T-cell (primary cell): ENCODE data around the gene UBE2C. TPM values are rescaled to one million over a fixed set of nuclear protein-coding genes. Genes with fewer than 3 reads are reported as not detected.

ENCODE experiments used
- ATAC-seq, 4 experiments: fragments of 200-7000 bp in 3 of 4; fragments of 150-1000 bp in 1 of 4; cut with Tn5 transposase; replicated peaks in 1 of 4; 1 replicate in 3 of 4; 2 replicates in 1 of 4; pipeline ENCODE4 v1.10.0; 2021; ENCODE audit warnings: moderate library complexity in 3 of 4, mild to moderate bottlenecking in 2 of 4, moderate number of reproducible peaks in 1 of 4
- CTCF ChIA-PET, 2 donors: fragments of 300-600 bp; sonication (Branson Sonifier 250); formaldehyde crosslinking; loops; one replicate each; lab custom pipeline; 2022; ENCODE audit warnings: antibody characterized with exemption in 2 of 2; lab: Charles Lee
- POLR2A ChIA-PET, 2 donors: fragments of 300-600 bp; sonication (Branson Sonifier 250); formaldehyde crosslinking; loops; one replicate each; lab custom pipeline; 2022; ENCODE audit warnings: antibody characterized with exemption in 2 of 2; lab: Charles Lee
- DNase-seq, 35 experiments: peaks; one replicate each; pipeline versions ENCODE4 v3.0.0 to v3.0.0-alpha.2; 2013 to 2023
- H3K27ac ChIP-seq: one replicate; pipeline ENCODE4 v1.5.1; 2013; ENCODE audit warnings: low read length
- H3K27me3 ChIP-seq, 2 experiments: replicated peaks in 1 of 2; 1 replicate in 1 of 2; 2 replicates in 1 of 2; pipeline versions ENCODE4 v1.6.1 to v1.7.0; 2013; ENCODE audit warnings: low read length in 1 of 2, mixed read lengths in 1 of 2; ENCODE audit not compliant: control insufficient read depth in 2 of 2, insufficient read depth in 2 of 2; ENCODE audit errors: extremely low read depth in 1 of 2
- H3K36me3 ChIP-seq, 2 donors: 1 replicate in 1 of 2; 2 replicates in 1 of 2; pipeline versions ENCODE4 v1.6.1 to v1.7.0; 2013; ENCODE audit warnings: low read length in 1 of 2; ENCODE audit not compliant: control insufficient read depth in 2 of 2, insufficient read depth in 1 of 2; ENCODE audit errors: extremely low read depth in 1 of 2
- H3K4me1 ChIP-seq, 2 experiments: 1 replicate in 1 of 2; 2 replicates in 1 of 2; pipeline versions ENCODE4 v1.6.1 to v1.7.0; 2013; ENCODE audit warnings: low read length in 2 of 2, mixed read lengths in 1 of 2; ENCODE audit not compliant: insufficient read depth in 2 of 2, control insufficient read depth in 1 of 2; ENCODE audit errors: extremely low read depth in 1 of 2
- H3K4me3 ChIP-seq, 2 donors: 1 replicate in 1 of 2; 2 replicates in 1 of 2; pipeline versions ENCODE4 v1.5.1 to v1.7.0; 2013; ENCODE audit warnings: mild to moderate bottlenecking in 2 of 2, low read length in 1 of 2, moderate library complexity in 1 of 2; ENCODE audit not compliant: control insufficient read depth in 1 of 2; ENCODE audit errors: extremely low read depth in 1 of 2
- H3K9me3 ChIP-seq: 2 replicates; pipeline ENCODE4 v1.7.0; 2013
- H3K27ac Mint-ChIP-seq, 2 donors: one replicate each; pipeline ENCODE4 v1.8.0; 2020 to 2021; ENCODE audit warnings: mild to moderate bottlenecking in 2 of 2, mixed read lengths in 2 of 2
- H3K27me3 Mint-ChIP-seq, 2 donors: one replicate each; pipeline ENCODE4 v1.8.0; 2021 to 2022; ENCODE audit warnings: mixed read lengths in 2 of 2
- H3K36me3 Mint-ChIP-seq: one replicate; pipeline ENCODE4 v1.8.0; 2021; ENCODE audit warnings: mixed read lengths
- H3K4me1 Mint-ChIP-seq, 3 donors: one replicate each; pipeline ENCODE4 v1.8.0; 2020 to 2022; ENCODE audit warnings: mixed read lengths in 3 of 3, mild to moderate bottlenecking in 1 of 3
- H3K4me3 Mint-ChIP-seq, 3 donors: one replicate each; pipeline ENCODE4 v1.8.0; 2020 to 2022; ENCODE audit warnings: mild to moderate bottlenecking in 3 of 3, mixed read lengths in 3 of 3, moderate library complexity in 3 of 3
- H3K9me3 Mint-ChIP-seq, 3 donors: one replicate each; pipeline ENCODE4 v1.8.0; 2020 to 2022; ENCODE audit warnings: mixed read lengths in 3 of 3
- WGBS: methylation state at CpG from one replicate; pipeline ENCODE4 v1.1.5; 2013; ENCODE audit warnings: missing lambda C conversion rate; ENCODE audit not compliant: insufficient coverage; 5-methylcytosine and 5-hydroxymethylcytosine counted together
- total RNA-seq, 35 experiments: library from RNA in 6 of 35; stranded (reverse) in 6 of 35; fragments of 120-200 nt in 1 of 35; gene quantifications; one replicate each; pipeline versions ENCODE4 v1.2.1 to v1.2.4 and lab custom pipeline; 2013 to 2026

Gene UBE2C
- total RNA-seq, 5 donors from 2014 or later (not counting 1 experiment from before 2014, with no cell fraction given), result 0.44 to 2.4 (median 1.2) TPM

DNA sequence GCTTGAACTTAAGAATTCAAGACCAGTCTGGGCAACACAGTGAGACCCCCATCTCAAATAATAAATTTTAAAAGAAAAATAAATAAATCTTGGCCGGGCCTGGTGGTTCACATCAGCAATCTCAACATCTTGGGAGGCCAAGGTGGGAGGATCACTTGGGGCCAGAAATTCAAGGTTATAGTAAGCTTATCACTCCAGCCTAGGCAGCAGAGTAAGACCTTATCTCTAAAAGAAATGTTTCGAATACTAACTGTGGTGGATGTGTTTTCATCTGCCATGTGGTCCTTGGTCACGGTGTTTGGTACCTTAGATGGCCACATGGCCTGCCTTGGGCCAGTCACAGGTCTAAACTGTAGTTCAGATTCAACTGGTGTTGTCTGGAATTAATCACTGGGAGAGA lies 5.8 kb downstream of the UBE2C start:
- DNase-seq, result no peak
- no peaks in the 10 kb centered on the region for H3K36me3 ChIP-seq
- Mint-ChIP-seq H3K4me1 (peaks cover 1 to 10% (median 4%) of the 10 kb centered on the region in 3 donors), H3K4me3 (no peak overlapping the region), H3K27me3 (peaks cover 12 to 19% of the 10 kb centered on the region in 2 donors), H3K9me3 (no peaks in the 10 kb centered on the region), H3K36me3 (no peaks in the 10 kb centered on the region), H3K27ac (no peak overlapping the region)
- no peak overlapping the region for H3K27ac ChIP-seq
- H3K4me3 ChIP-seq, result no peak overlapping the region
- H3K9me3 ChIP-seq, result no peaks in the 10 kb centered on the region
- H3K27me3 ChIP-seq, result peaks cover 0 to 10% of the 10 kb centered on the region in 2 experiments
- POLR2A ChIA-PET, result no interaction called here
- WGBS, result 100% methylated on average over 2 of the region's 3 CpGs
- CTCF ChIA-PET, result no interaction called here
- no peak for ATAC-seq
- H3K4me1 ChIP-seq, result peaks cover 0 to 8% of the 10 kb centered on the region in 2 experiments

DNA sequence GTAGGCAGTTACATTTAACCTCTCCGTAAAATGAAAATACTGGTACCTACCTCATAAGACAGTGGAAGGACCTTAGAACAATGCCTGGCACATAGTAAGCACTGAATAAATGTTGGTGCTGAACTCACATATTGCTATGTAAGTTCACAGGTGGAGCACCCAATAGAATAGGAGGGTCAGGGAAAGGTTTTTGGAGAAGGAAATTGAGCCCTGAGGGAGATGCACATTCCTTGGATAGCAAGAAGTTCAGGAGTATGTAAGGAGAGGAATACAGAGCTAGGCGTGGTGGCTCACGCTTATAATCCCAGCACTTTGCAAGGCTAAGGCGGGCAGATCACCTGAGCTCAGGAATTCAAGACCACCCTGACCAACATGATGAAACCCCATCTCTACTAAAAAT lies 7.0 kb downstream of the UBE2C start:
- DNase-seq, result no peak
- Histone ChIP-seq H3K9me3 (no peaks in the 10 kb centered on the region), H3K27ac (no peak overlapping the region), H3K4me3 (no peak overlapping the region), H3K36me3 (no peaks in the 10 kb centered on the region), H3K4me1 (peaks cover 0 to 20% of the 10 kb centered on the region in 2 experiments), H3K27me3 (peaks cover 0 to 22% of the 10 kb centered on the region in 2 experiments)
- Mint-ChIP-seq H3K27me3 (peaks cover 23 to 27% of the 10 kb centered on the region in 2 donors), H3K36me3 (no peaks in the 10 kb centered on the region), H3K4me1 (peaks cover 9 to 15% (median 10%) of the 10 kb centered on the region in 3 donors), H3K4me3 (no peak overlapping the region), H3K27ac (no peak overlapping the region), H3K9me3 (no peaks in the 10 kb centered on the region)
- ChIA-PET CTCF (interaction anchor here in 1 of 2 donors (1.5 kb wide), 1 partner anchor 20 kb away, joined by 3 read pairs; no protein-coding TSS in a partner anchor), POLR2A (interaction anchor here (0.6 to 0.7 kb wide), 2 partner anchors 131 to 409 kb away, joined by 3 to 5 read pairs; no protein-coding TSS in a partner anchor)
- ATAC-seq, result no peak
- WGBS, result no CpG with 5 or more reads among the region's 4 CpGs

DNA sequence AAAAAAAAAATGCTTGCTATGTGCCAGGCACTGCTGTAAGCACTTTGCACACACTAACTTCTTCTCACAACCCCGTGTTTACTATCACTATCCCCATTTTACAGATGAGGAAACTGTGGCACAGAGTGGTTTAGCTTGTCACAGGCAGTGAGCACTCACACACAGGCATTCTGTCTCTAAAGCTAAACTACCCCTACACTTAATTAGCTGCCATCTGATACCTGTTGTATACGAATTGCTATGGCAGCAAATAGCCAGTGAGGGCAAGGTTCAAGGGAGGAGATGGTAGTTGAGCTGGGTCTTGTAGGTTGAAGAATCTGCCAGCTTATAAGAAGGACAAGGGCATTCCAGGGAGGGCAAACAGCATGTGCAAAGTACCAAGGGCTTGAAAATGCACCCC lies 9.5 kb downstream of the UBE2C start:
- Histone ChIP-seq H3K27me3 (peaks cover 0 to 30% of the 10 kb centered on the region in 2 experiments), H3K9me3 (no peaks in the 10 kb centered on the region), H3K4me1 (peaks cover 0 to 21% of the 10 kb centered on the region in 2 experiments), H3K4me3 (no peak overlapping the region), H3K36me3 (no peaks in the 10 kb centered on the region), H3K27ac (no peak overlapping the region)
- CTCF ChIA-PET, result interaction anchor here in 1 of 2 donors (0.5 kb wide), 1 partner anchor 36 kb away, joined by 4 read pairs; no protein-coding TSS in a partner anchor
- Mint-ChIP-seq H3K27me3 (peaks cover 26 to 27% of the 10 kb centered on the region in 2 donors), H3K27ac (no peak overlapping the region), H3K4me1 (peaks cover 13 to 18% (median 15%) of the 10 kb centered on the region in 3 donors), H3K4me3 (no peak overlapping the region), H3K36me3 (no peaks in the 10 kb centered on the region), H3K9me3 (no peaks in the 10 kb centered on the region)
- DNase-seq, result no peak
- POLR2A ChIA-PET, result interaction anchor here in 1 of 2 donors (0.7 kb wide), 1 partner anchor 356 kb away, joined by 4 read pairs; no protein-coding TSS in a partner anchor
- 50% methylated on average over 1 of the region's 2 CpGs for WGBS
- ATAC-seq, result no peak

DNA sequence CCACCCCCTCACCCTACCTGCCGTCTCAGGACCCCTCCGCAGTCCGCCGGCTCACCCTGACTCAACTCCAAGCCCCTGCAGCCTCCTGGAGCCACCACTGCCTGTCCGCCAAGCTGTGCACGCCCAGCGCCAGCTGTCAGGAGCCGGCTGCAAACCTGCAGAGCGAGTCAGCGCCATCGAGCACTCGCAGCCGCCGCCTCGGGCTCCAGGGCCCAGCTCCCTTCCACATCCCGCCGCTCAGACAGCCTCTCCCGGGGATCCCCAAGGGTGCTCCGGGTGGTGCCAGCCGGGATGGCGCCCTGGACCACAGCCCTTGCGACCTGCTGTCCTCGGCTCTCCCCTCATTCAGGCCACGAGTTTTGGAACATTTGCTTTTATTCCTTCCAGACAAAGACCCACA lies 10.4 kb downstream of the UBE2C start:
- Mint-ChIP-seq H3K4me3 (peak overlapping the region in 1 of 3 donors; percentile 81), H3K36me3 (no peaks in the 10 kb centered on the region), H3K27ac (no peak overlapping the region), H3K9me3 (no peaks in the 10 kb centered on the region), H3K27me3 (peaks cover 26 to 27% of the 10 kb centered on the region in 2 donors), H3K4me1 (peaks cover 13 to 18% (median 15%) of the 10 kb centered on the region in 3 donors)
- H3K27me3 ChIP-seq, result peaks cover 0 to 36% of the 10 kb centered on the region in 2 experiments
- WGBS, result 29% methylated on average over 24 of the region's 24 CpGs
- peaks cover 0 to 21% of the 10 kb centered on the region in 2 experiments for H3K4me1 ChIP-seq
- ChIA-PET POLR2A (interaction anchor here in 1 of 2 donors (0.5 kb wide), 1 partner anchor 58 kb away, joined by 3 read pairs; the partner anchor contains the start of gene ZSWIM1), CTCF (interaction anchor here in 1 of 2 donors (0.6 kb wide), 1 partner anchor 948 kb away, joined by 3 read pairs; no protein-coding TSS in a partner anchor)
- H3K9me3 ChIP-seq, result no peaks in the 10 kb centered on the region
- no peaks in the 10 kb centered on the region for H3K36me3 ChIP-seq
- ATAC-seq (peak in 2 of 4 experiments; percentile 9 to 54), DNase-seq (peak in 4 of 35 experiments; percentile 1 to 15 (median 12))
- no peak overlapping the region for H3K27ac ChIP-seq
- no peak overlapping the region for H3K4me3 ChIP-seq

DNA sequence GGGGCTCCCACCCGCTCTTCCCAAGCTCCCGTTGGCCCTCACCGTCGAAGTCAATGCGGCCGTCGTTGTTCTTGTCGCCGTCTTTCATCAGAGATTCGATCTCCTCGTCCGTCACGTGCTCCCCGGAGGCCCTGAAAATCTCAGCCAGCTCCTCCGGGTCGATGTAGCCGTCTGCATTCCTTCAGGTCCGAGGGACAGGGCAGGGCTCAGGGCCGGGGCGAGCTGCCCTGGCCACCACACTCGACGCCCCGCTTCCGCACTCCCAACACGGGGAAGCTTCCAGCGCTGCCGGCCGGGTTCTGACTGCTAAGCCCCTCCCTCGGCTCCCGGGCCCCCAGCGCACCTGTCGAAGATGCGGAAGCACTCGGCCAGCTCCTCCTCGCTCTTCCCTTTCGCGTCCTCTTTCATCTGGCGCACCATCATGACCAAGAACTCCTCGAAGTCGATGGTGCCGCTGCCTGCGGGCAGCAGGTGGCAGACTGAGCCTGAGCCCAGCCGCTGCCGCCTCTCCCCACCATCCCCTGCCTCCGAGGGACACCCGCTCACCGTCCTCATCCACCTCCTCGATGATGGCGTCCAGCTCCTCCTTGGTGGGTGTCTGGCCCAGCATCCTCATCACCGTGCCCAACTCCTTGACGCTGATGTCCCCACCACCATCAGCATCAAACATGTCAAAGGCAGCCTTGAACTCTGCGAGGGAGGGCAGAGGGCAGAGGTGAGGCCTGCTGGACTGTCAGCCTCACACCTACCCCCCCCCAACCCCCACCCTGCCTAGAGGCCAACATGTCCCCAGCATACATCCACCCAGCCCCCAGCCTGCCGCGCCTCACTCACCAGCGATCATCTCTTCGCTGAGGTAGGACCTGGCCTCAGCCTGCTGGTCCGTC lies 11.7 kb downstream of the UBE2C start:
- Histone ChIP-seq H3K4me1 (peaks cover 0 to 21% of the 10 kb centered on the region in 2 experiments), H3K36me3 (no peaks in the 10 kb centered on the region), H3K4me3 (peak overlapping the region; percentile 43 to 66), H3K27me3 (peaks cover 0 to 42% of the 10 kb centered on the region in 2 experiments), H3K9me3 (no peaks in the 10 kb centered on the region), H3K27ac (no peak overlapping the region)
- peaks cover 13 to 18% (median 15%) of the 10 kb centered on the region in 3 donors for H3K4me1 Mint-ChIP-seq
- peak; percentile 71 to 81 (median 80) for ATAC-seq
- CTCF ChIA-PET, result interaction anchor here (0.7 to 0.8 kb wide), 2 partner anchors 145 to 199 kb away, joined by 3 read pairs; no protein-coding TSS in a partner anchor
- WGBS, result 22% methylated on average over 53 of the region's 57 CpGs
- peak overlapping the region; percentile 68 to 81 (median 76) for H3K4me3 Mint-ChIP-seq
- H3K9me3 Mint-ChIP-seq, result no peaks in the 10 kb centered on the region
- POLR2A ChIA-PET, result interaction anchor here (0.5 kb wide), 2 partner anchors 151 to 460 kb away, joined by 3 to 4 read pairs; no protein-coding TSS in a partner anchor
- H3K36me3 Mint-ChIP-seq, result no peaks in the 10 kb centered on the region
- DNase-seq, result peak in 33 of 35 experiments; percentile 8 to 63 (median 31)
- peaks cover 23 to 26% of the 10 kb centered on the region in 2 donors for H3K27me3 Mint-ChIP-seq
- H3K27ac Mint-ChIP-seq, result peak overlapping the region in 1 of 2 donors; percentile 73
